AG08395 (cell line): ENCODE measurements around the gene NOL12.
"Not testable (repeated sequence)": the region's sequence is repeated elsewhere in the genome, so short reads cannot be mapped to it uniquely, and the experiment has no call there.

Experiments
- DNase-seq: peaks from one replicate; pipeline ENCODE4 v3.0.0; 2012; ENCODE audit warnings: mixed read lengths, low spot score

Gene NOL12

GRCh38 chr22:37679670-37680069 is 6.5 kb upstream of the NOL12 start:
- no peak for DNase-seq

GRCh38 chr22:37680191-37680851 is 5.8 kb upstream of the NOL12 start:
- no peak for DNase-seq

GRCh38 chr22:37681001-37681424 is 5.1 kb upstream of the NOL12 start:
- DNase-seq, result peak; percentile 11

- DNase-seq, result peak; percentile 76
Measured at GRCh38 chr22:37681556-37682049, 4.5 kb upstream of the NOL12 start.

- DNase-seq, result no peak
Measured at GRCh38 chr22:37684803-37685615, 1.1 kb upstream of the NOL12 start.

- no peak for DNase-seq
Measured at GRCh38 chr22:37690407-37690806, 4.3 kb downstream of the NOL12 start.

GRCh38 chr22:37690901-37691504 is 4.9 kb downstream of the NOL12 start:
- no peak for DNase-seq

GRCh38 chr22:37692627-37693285 is 6.6 kb downstream of the NOL12 start:
- no peak for DNase-seq

- not testable (repeated sequence) for DNase-seq
Measured at GRCh38 chr22:37694131-37694530, 8.0 kb downstream of the NOL12 start.

- not testable (repeated sequence) for DNase-seq
Measured at GRCh38 chr22:37696260-37696656, 10.1 kb downstream of the NOL12 start.

- peak; percentile 97 for DNase-seq
Measured at GRCh38 chr22:37696657-37697537, 10.8 kb downstream of the NOL12 start, which contains the start of gene TRIOBP. TRIOBP (plus strand) TSS chr22:37697048; CDS start chr22:37701366, 4,318 bp downstream.

- DNase-seq, result no peak
Measured at GRCh38 chr22:37697538-37697835, 11.3 kb downstream of the NOL12 start.

- no peak for DNase-seq
Measured at GRCh38 chr22:37701141-37701786, 15.1 kb downstream of the NOL12 start.

GRCh38 chr22:37703906-37704305 is 17.8 kb downstream of the NOL12 start:
- no peak for DNase-seq

GRCh38 chr22:37704645-37705044 is 18.5 kb downstream of the NOL12 start:
- no peak for DNase-seq

- DNase-seq, result no peak
Measured at GRCh38 chr22:37705205-37705604, 19.1 kb downstream of the NOL12 start.

- DNase-seq, result no peak
Measured at GRCh38 chr22:37708580-37709444, 22.7 kb downstream of the NOL12 start.

- DNase-seq, result no peak
Measured at GRCh38 chr22:37709445-37709765, 23.3 kb downstream of the NOL12 start.

- no peak for DNase-seq
Measured at GRCh38 chr22:37710675-37711074, 24.5 kb downstream of the NOL12 start.

GRCh38 chr22:37711490-37711889 is 25.3 kb downstream of the NOL12 start:
- DNase-seq, result no peak
